GM18909 (cell line): Measurements from ENCODE around the gene AGGF1.
"Not testable (repeated sequence)": the region's sequence is repeated elsewhere in the genome, so short reads cannot be mapped to it uniquely, and the experiment has no call there.

ENCODE experiments used
- ATAC-seq: cut with Tn5 transposase; IDR thresholded peaks from one replicate; pipeline ENCODE4 v1.9.1; 2021; ENCODE audit warnings: mild to moderate bottlenecking; ENCODE audit not compliant: unreplicated experiment, poor library complexity

The AGGF1 gene

GRCh38 chr5:77022511-77023417 lies 7.4 kb upstream of the AGGF1 start:
- ATAC-seq = no peak

- no peak for ATAC-seq
Observed at GRCh38 chr5:77024490-77024889, 5.7 kb upstream of the AGGF1 start.

- ATAC-seq = no peak
Observed at GRCh38 chr5:77028631-77029375, 1.4 kb upstream of the AGGF1 start.

- no peak for ATAC-seq
Observed at GRCh38 chr5:77029376-77029885, 773 bp upstream of the AGGF1 start.

GRCh38 chr5:77031891-77032290 lies 1.7 kb downstream of the AGGF1 start:
- ATAC-seq = no peak

GRCh38 chr5:77032635-77033034 lies 2.4 kb downstream of the AGGF1 start:
- no peak for ATAC-seq

GRCh38 chr5:77033338-77033737 lies 3.1 kb downstream of the AGGF1 start:
- ATAC-seq = no peak

GRCh38 chr5:77035950-77036349 lies 5.7 kb downstream of the AGGF1 start:
- ATAC-seq = no peak

- no peak for ATAC-seq
Observed at GRCh38 chr5:77046416-77047073, 16.3 kb downstream of the AGGF1 start.

- no peak for ATAC-seq
Observed at GRCh38 chr5:77064040-77064439, 33.8 kb downstream of the AGGF1 start.

- ATAC-seq = no peak
Observed at GRCh38 chr5:77065256-77065655, 35.1 kb downstream of the AGGF1 start.

- no peak for ATAC-seq
Observed at GRCh38 chr5:77066184-77066583, 36.0 kb downstream of the AGGF1 start.

- ATAC-seq = peak; percentile 90
Observed at GRCh38 chr5:77066823-77067442, 36.7 kb downstream of the AGGF1 start.

- ATAC-seq = no peak
Observed at GRCh38 chr5:77073667-77074066, 43.5 kb downstream of the AGGF1 start.

- no peak for ATAC-seq
Observed at GRCh38 chr5:77074745-77075144, 44.5 kb downstream of the AGGF1 start.

- ATAC-seq = peak; percentile 92
Observed at GRCh38 chr5:77076961-77077828, 47.0 kb downstream of the AGGF1 start.

- ATAC-seq = no peak
Observed at GRCh38 chr5:77077829-77078176, 47.6 kb downstream of the AGGF1 start.

GRCh38 chr5:77080479-77080878 lies 50.3 kb downstream of the AGGF1 start:
- not testable (repeated sequence) for ATAC-seq

GRCh38 chr5:77080905-77081304 lies 50.7 kb downstream of the AGGF1 start:
- no peak for ATAC-seq
